GM19324 (cell line): ENCODE results near the gene ENDOV.

ENCODE experiments used
- ATAC-seq: cut with Tn5 transposase; IDR thresholded peaks from one replicate; pipeline ENCODE4 v1.9.1; 2021; ENCODE audit warnings: mild to moderate bottlenecking, moderate library complexity; ENCODE audit not compliant: unreplicated experiment, low FRiP score

The ENDOV gene

GRCh38 chr17:80413771-80414507, 1.0 kb upstream of the ENDOV start:
- ATAC-seq: no peak

- no peak for ATAC-seq
Measured at GRCh38 chr17:80414508-80414802, 512 bp upstream of the ENDOV start.

- no peak for ATAC-seq
Measured at GRCh38 chr17:80415626-80416137, 715 bp downstream of the ENDOV start.

DNA sequence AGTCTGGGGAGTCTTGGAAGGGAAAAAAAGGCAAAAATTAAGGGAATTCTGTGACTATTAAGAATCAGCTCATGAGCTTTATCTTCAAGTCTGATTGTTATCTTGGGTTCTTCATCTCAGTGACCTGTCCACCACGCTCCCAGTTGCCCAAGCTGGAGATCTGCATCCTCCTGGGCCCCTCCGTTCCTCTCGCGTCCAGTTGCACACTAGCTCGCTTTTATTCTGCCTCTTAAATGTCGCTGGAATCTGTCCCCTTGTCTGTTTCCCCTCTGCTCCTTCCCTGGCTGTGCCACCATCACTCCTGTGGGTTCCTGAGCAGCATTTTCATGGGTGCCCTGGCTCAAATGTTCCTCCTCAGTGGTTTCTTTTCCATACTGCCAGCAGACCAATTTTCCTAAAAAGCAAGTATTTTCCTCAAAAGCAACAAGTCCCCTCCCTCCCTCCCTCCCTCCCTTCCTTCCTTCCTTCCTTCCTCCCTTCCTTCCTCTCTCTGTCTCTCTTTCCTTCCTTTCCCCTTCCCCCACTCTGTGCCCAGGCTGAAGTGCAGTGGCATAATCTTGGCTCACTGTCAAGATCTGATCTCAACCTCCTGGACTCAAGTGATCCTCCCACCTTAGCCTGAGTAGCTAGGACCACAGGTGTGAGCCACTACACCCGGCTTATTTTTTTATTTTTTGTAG, 1.4 kb downstream of the ENDOV start:
- no peak for ATAC-seq

- no peak for ATAC-seq
Measured at GRCh38 chr17:80416940-80417293, 1.9 kb downstream of the ENDOV start.

- ATAC-seq: no peak
Measured at GRCh38 chr17:80418589-80418988, 3.6 kb downstream of the ENDOV start.

- ATAC-seq: no peak
Measured at GRCh38 chr17:80419255-80419654, 4.3 kb downstream of the ENDOV start.

DNA sequence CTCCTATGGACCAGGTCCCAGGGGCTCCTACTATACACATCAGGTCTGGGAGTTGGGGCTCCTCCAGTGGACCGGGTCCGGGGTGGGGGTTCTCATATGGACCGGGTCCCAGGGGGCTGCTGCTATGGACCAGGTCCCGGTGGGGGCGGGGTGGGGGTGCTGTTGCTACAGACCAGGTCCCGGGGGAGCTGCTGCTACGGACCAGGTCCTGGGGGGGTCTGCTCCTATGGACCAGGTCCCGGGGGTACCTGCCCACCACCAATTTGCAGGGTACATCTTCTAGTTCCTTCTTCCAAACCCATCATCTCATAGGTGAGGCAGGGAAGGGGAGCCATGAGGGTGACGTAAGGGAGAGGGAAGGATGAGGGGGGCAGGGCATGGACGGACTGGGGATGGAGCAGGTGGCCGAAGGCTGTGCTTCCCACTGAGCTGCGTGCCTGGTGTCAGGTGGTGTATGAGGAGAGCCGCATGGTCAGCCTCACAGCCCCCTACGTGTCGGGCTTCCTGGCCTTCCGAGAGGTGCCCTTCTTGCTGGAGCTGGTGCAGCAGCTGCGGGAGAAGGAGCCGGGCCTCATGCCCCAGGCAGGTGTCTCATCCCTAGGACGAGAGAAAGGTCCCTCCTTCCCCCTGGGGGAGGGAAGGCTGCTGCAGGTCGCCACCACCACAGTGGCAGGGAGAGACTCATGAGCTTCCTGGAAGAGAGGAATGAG, 6.6 kb downstream of the ENDOV start:
- no peak for ATAC-seq

- ATAC-seq: no peak
Measured at GRCh38 chr17:80422276-80422675, 7.3 kb downstream of the ENDOV start.

- no peak for ATAC-seq
Measured at GRCh38 chr17:80422981-80423380, 8.0 kb downstream of the ENDOV start.

- ATAC-seq: no peak
Measured at GRCh38 chr17:80423536-80424225, 8.7 kb downstream of the ENDOV start.

- ATAC-seq: no peak
Measured at GRCh38 chr17:80424261-80424660, 9.3 kb downstream of the ENDOV start.

DNA sequence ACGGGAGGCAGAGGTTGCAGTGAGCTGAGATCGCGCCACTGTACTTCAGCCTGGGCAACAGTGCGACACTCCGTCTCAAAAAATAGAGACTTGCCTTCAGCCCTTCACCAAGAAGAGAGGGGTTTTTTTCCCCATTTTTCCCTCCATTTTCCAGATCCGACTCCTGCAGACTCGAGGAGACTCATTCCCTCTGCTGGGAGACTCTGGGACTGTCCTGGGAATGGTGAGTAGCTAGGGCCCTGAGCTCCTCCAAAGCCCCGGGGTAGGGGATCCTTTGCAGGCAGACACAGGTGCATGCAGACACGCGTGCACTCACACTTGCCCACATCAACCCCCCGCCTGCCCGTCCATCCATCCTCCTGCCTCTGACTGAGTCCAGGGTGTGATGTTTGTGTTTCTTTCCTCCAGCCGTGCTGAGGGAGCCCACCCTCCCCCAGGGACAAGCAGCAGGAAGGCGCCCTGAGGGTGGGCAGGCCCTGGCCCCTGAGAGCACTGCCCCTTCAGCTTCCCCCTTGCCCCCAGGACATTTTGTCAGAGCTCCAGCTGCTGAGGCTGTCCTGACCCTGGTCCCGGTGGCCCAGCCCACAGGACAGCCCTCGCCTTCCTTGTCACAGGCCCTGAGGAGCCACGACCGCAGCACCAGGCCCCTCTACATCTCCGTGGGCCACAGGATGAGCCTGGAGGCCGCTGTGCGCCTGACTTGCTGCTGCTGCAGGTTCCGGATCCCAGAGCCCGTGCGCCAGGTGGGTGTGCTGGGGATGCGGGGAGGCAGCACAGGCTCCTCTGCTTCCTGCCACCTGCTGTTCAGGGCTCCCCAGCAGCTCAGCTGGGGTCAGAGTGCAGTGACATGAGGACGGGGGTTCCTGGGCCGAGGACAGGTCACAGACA, 10.2 kb downstream of the ENDOV start:
- no peak for ATAC-seq

- ATAC-seq: no peak
Measured at GRCh38 chr17:80425835-80426426, 11.0 kb downstream of the ENDOV start.

GRCh38 chr17:80426671-80427326, 11.8 kb downstream of the ENDOV start:
- no peak for ATAC-seq

- ATAC-seq: no peak
Measured at GRCh38 chr17:80427366-80428282, 12.7 kb downstream of the ENDOV start.

DNA sequence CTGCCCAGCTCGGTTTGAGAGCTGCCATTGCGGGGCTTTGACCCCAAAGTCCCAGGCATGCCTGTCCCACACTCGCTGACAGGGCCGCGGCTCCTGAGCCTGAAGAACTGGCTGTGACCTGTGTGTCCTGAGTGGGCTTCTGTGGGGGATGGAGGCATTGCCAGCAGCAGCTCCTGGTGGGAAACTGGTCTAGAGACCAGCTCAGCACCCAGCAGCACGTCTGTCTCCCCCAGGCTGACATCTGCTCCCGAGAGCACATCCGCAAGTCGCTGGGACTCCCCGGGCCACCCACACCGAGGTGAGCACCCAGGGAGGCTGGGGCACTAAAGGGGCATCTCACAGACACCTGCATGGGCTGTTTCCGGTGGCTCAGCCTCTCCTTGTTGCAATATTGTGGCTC, 13.4 kb downstream of the ENDOV start:
- no peak for ATAC-seq

GRCh38 chr17:80428796-80429195, 13.8 kb downstream of the ENDOV start:
- ATAC-seq: no peak
